Measurements from ENCODE around the gene EPN1.

Gene EPN1

GRCh38 chr19:55661826-55662225 is 13.2 kb upstream of the EPN1 start:
- no peak for DNase-seq

- DNase-seq, result no peak
Observed at GRCh38 chr19:55663846-55664536, 11.0 kb upstream of the EPN1 start.

- no peak for DNase-seq
Observed at GRCh38 chr19:55666343-55667005, 8.6 kb upstream of the EPN1 start.

GRCh38 chr19:55667006-55667381 is 8.0 kb upstream of the EPN1 start:
- no peak for DNase-seq

- DNase-seq, result no peak
Observed at GRCh38 chr19:55667511-55667910, 7.5 kb upstream of the EPN1 start.

GRCh38 chr19:55667958-55668357 is 7.1 kb upstream of the EPN1 start:
- DNase-seq, result no peak

- no peak for DNase-seq
Observed at GRCh38 chr19:55668603-55669348, 6.2 kb upstream of the EPN1 start.

- DNase-seq, result no peak
Observed at GRCh38 chr19:55669418-55670279, 5.4 kb upstream of the EPN1 start.

GRCh38 chr19:55670280-55671053 is 4.6 kb upstream of the EPN1 start:
- no peak for DNase-seq

- no peak for DNase-seq
Observed at GRCh38 chr19:55671054-55671378, 4.0 kb upstream of the EPN1 start.

GRCh38 chr19:55672418-55672817 is 2.6 kb upstream of the EPN1 start:
- peak; percentile 74 for DNase-seq

- no peak for DNase-seq
Observed at GRCh38 chr19:55673465-55673864, 1.6 kb upstream of the EPN1 start.

- DNase-seq, result no peak
Observed at GRCh38 chr19:55673889-55674288, 1.1 kb upstream of the EPN1 start.

- peak; percentile 13 for DNase-seq
Observed at GRCh38 chr19:55674459-55674840, 576 bp upstream of the EPN1 start.

- DNase-seq, result no peak
Observed at GRCh38 chr19:55675661-55676354, 782 bp downstream of the EPN1 start.

- DNase-seq, result peak; percentile 16
Observed at GRCh38 chr19:55676383-55676782, 1.4 kb downstream of the EPN1 start.

- DNase-seq, result no peak
Observed at GRCh38 chr19:55676889-55677505, 2.0 kb downstream of the EPN1 start.

GRCh38 chr19:55677572-55678028 is 2.6 kb downstream of the EPN1 start:
- no peak for DNase-seq

GRCh38 chr19:55678121-55678671 is 3.2 kb downstream of the EPN1 start:
- no peak for DNase-seq

GRCh38 chr19:55679343-55680257 is 4.6 kb downstream of the EPN1 start:
- DNase-seq, result peak; percentile 59
